Measurements from ENCODE around the gene WDR43. TPM values are rescaled to one million over a fixed set of nuclear protein-coding genes. Genes with fewer than 3 reads are reported as not detected.
"Not testable (repeated sequence)": the region's sequence is repeated elsewhere in the genome, so short reads cannot be mapped to it uniquely, and the experiment has no call there.

Gene WDR43
- total RNA-seq, 1 donor from 2014 or later = 27.6 TPM

GRCh38 chr2:28970464-28971160, 76.1 kb downstream of the WDR43 start:
- no peak for DNase-seq (ENCODE audit: low spot score)

GRCh38 chr2:28972778-28973335, 78.4 kb downstream of the WDR43 start:
- no peak for DNase-seq (ENCODE audit: low spot score)

GRCh38 chr2:28974252-28974651, 79.8 kb downstream of the WDR43 start:
- DNase-seq (ENCODE audit: low spot score) = no peak

DNA sequence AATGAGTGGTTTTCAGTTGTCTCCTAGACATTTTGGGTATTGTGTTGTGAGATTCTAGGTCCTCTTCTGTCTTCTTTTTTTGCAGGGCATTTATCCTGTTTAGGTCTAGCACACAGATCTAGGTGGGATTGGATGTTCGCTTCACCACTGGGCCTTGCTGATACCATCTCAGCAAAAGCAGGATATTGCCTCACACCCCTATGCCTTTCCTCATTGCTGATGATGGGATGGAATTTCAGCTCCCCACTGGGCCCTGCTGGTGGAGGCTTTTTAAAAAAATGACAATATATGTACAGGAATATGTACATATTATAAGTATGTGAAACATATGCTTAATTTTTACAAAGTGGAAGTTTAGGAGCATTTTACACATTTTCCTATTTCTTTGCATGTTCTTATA, 81.2 kb downstream of the WDR43 start:
- DNase-seq (ENCODE audit: low spot score) = no peak

DNA sequence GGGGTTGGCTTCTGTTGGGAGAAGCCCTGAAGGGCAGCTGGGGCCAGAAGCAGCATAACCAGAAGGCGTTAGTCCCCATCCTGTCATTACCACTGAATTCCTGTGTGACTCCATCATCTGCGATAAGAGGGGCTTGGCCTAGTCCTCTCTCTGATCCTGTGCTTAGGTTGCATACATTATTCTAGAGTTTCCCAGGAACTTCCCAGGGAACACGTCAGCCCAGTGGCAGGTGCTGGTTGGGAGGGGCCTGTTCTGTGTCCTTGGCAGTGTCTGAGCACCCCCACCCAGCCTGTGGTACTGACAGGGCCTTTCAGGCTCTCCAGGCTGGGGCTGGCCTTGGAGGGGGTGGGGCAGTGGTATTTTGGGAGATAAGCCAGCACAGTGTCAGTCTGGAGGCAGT, 82.1 kb downstream of the WDR43 start:
- no peak for DNase-seq (ENCODE audit: low spot score)

DNA sequence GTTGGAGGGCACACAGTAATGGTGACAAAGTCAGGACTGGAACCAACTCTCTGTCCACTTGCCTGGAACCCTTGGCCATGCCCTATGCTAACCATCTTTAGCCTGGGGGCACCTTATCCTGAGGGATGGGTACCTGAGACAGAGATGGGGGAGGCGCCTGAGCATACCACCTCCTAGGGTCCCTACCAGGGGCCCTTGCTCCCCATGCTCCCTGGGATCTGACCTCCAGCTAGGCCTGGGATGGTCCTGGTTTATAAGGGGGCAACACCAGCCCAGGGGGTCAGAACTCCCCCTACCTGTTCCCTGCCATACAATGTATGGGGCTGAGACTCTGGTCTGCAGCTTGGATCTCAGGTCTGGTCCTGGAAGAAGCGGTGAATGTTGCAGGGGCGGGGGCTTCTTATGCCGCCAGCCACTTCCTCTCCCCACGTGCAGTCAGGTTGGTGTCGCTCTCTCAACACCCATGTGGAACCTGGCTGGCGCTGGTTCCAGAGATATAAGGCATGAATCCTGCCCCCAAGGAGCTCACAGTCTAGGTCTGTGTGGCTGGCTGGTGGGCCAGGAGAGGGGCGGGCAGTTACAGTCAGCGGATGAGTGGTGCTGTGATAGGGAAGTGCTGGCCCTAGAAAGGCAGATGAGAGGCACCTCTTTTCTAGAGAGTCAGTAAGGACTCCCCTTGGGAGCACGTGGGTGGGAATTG, 82.9 kb downstream of the WDR43 start:
- DNase-seq (ENCODE audit: low spot score) = no peak

GRCh38 chr2:28978001-28978400, 83.5 kb downstream of the WDR43 start:
- DNase-seq (ENCODE audit: low spot score) = not testable (repeated sequence)

DNA sequence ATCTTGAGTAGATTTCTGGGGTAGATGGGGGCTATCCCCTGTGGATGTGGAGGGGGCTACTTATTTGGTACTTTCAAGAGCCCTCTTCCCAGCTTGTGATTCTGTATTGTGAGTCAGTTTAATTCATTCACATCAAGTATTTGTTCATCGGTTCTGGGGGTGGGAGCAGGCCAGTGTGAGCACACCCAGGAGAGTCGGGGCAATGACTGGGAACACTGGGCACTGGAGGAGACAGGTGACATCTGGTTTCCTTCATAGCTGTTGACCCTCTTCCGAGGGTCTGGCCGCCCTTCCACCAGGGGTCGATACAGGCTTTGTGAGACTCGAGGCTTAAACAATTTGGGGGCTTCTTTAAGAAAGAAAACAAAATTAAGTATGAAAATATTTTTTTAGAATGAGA, 84.1 kb downstream of the WDR43 start:
- no peak for DNase-seq (ENCODE audit: low spot score)

DNA sequence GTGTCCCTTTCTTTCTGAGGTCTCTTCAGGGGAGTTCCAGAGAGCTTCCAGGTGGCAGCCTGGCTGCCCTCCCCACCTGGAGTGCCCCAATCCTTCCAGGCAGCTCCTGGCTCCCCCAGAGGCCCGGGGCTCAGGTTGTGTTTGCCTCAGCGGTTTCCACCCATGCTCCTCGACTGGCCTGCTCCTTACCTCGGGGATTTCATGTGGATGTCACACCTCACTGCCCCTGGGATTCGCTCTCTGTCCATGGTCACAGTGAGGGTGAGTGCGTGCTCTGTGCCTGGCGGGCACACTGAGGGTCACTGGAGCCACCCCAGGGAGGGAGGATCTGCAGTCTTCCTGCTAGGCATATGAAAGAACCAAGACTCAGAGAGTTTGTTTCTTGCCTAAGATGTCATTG, 84.6 kb downstream of the WDR43 start:
- DNase-seq (ENCODE audit: low spot score) = no peak

DNA sequence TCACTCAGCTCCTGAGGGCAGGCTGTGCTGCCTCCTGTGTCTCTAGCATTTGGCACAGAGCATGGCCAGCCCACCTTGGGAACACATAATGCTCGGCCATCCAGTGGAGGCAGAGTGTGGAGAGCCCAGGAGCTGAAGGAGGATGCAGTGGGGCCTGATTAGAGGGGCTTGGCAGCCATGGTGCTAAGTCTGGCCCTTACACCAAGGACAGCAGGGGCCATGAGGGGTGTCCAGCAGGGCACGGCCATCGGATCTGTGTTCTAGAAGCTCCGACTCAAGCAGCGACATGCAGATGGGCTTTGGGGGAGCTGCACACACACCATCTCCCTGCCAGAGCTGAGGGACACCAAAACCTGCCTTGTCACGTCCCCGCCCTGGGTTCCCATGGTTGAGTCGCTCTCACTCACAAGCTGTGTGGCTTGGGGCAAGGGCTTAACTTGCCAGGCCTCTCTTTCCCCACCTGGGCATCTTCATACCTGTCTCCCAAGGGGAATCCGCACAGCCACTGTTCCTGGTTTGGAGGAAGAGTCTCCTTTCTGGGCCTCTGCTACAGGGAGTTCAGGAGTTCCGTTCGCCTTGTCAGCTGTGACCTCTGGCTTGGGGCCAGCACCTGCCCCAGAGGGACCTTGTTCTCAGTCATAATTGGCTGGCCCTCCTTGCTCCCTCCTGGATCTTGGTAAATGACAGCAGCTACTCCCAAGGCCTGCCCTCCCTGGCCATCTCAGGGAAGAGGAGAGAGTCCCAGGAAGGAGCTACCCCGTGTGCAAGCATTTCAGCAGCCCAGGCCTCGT, 85.3 kb downstream of the WDR43 start:
- DNase-seq (ENCODE audit: low spot score) = no peak

DNA sequence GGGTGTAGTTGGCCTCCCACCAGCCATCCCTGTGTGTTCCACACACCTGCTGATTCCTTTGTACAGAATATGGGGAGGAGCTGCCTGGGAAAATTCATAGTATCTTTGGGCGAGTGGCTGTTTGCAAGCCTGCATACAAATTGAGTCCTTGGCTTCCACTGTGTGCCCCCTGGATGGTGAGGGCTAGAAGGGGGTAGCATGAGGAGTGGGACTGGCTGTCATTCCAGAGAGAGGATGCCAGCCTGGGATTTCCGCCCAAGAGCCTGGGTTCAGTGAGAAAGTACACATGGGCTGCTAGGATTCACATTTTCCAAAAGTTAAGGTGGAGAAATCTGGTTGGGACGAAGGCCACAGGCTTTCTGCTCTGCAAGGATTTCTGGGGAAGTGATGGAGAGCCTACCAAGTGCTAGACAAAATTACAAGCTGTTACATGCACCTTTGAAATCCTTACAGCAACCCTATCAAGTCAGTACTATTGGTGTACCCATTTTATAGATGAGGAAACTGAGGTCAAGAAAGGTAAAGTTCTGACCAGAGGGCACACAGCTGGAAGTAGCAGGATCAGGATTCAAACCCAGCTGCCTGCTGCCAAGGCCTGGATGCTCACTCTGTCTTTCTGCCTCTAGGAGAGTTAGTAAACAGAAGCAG, 86.0 kb downstream of the WDR43 start:
- no peak for DNase-seq (ENCODE audit: low spot score)

GRCh38 chr2:28981016-28981441, 86.6 kb downstream of the WDR43 start, which contains the start of gene TOGARAM2:
TOGARAM2 (plus strand) TSS chr2:28981298; CDS start chr2:28994835, 13,537 bp downstream.
- DNase-seq (ENCODE audit: low spot score) = peak; percentile 34

DNA sequence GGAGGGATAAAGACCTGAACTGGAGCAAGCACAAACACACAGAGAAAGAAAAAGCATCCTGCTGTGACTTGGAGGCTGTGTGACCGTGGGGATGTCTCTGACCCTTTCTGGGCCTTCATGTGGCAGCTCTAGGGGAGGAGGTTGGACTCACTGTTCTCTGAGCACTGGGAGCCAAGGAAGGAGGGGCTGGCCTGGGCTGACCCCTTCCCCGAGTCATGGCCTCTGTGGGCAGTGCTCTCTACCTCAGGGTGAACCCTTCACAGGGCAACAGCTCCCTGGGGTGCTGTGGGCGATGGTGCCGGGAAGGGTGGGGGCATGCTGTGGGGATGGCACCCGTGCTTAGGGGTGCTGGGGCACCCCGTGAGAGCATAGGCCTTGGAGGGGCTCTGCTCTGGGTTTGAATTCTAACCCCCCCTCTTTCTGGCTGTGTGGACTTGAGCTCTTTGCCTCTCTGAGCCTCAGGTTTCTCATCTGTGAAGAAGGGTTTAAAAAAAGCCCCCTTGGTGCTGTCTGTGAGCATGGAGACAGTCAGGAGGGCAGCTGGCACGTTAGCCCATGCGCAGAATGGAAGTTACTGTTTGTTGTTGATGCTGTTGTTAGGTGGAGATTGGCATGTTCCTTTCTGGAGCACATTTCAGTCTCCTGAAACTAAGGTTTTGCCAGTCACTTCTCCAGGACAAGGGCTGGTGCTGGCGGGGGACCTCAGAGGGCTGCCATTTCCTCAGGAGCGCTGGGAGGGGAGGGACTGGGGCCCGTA, 87.3 kb downstream of the WDR43 start:
- no peak for DNase-seq (ENCODE audit: low spot score)

- no peak for DNase-seq (ENCODE audit: low spot score)
Observed at GRCh38 chr2:28982381-28982950, 88.0 kb downstream of the WDR43 start.

DNA sequence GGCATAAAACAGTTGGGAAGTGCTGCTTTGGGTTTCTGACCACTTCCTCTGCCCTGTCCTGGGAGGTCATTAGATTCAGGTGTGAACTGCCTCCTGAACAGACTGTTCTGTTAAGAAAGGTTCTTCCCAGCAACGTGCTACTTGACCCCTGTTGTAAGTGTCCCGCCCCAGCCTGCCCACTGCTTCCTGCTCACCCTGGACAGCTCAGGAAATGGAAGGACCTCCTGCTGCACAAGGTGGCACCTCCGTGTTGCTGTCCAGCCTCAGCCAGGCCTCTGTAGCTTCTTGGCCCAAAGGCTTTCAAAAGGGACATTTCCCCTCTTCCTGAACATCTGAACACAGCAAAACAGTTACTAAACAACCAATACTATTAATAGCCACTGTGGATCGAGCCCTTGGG, 92.0 kb downstream of the WDR43 start:
- no peak for DNase-seq (ENCODE audit: low spot score)

- DNase-seq (ENCODE audit: low spot score) = no peak
Observed at GRCh38 chr2:28989973-28990372, 95.5 kb downstream of the WDR43 start.

DNA sequence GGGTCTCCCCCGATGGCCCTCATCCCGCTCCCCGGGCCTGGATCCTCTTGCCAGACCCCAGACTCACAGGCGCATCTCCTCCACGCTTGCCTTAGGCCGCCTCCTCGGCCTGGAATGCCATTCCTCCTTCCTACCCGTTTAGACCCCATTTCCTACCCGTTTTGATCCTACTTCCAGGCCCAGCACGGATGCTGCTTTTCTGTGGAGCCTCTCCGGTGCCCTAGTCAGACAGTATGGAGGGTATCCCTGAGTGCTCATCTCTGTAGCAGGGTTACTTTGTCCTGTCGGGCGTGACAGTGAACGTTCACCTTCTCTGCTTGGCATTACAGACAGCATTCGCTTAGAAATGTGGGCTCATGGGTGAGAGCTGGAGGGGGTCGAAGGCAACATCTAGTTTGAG, 96.0 kb downstream of the WDR43 start:
- DNase-seq (ENCODE audit: low spot score) = no peak

GRCh38 chr2:28991021-28991420, 96.6 kb downstream of the WDR43 start:
- DNase-seq (ENCODE audit: low spot score) = peak; percentile 67

DNA sequence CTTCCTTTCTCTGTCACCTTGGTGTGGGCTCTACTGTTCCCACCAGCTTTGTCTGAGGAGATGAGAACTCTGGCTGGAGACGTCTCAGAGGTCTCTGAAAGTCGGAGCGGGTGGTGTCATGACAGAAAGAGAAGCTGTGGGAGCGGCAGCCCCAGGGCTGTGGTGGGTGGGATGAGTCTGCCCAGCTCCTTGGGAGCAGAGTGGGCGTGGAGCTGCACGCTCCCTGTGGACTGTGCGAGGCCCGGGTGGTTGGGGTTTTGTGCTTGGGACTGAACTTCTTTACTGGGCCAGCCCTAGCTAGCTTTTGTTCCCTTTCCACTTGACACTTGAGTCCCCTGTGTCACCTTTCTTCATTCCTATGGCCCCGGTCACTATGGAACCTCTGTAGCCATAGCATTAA, 97.0 kb downstream of the WDR43 start:
- no peak for DNase-seq (ENCODE audit: low spot score)

DNA sequence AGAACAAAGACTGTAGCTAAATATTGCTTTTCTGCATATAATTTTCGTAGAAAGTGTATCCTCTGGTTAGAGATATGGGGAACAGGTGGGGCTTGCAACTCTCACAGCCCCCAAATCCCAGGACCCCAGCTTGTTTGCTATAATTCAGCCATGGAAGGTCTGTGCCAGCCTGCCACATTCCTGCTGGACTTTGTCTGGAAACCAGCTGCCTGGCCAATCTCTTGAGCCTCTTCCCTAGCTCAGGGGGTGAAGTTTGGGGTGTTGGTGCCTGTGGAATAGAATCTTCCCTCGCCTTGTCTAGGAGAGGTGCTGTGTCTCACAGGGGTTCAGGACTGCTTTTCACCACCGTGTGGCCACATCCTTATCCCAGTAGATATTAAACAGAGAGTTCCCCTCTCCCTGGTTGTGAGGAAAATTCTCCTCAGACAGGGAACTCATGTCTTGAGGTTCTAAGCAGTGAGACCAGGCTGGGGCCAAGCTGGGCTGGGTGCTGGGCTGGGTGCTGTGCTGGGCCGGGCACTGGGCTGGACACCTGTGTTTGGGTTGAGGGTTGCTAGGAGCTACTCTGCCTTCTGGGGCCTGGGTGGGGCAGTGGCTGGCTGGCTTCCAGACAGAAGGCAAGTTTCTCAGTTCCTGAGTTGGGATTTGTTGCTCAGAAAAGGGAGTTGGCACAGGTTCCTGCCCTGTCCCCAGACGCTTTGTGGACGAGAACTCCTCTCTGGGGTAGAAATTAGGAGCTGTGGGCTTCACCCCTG, 98.9 kb downstream of the WDR43 start:
- DNase-seq (ENCODE audit: low spot score) = peak; percentile 47

Data from mucosa of gallbladder (tissue), 1 donor.